Epithelial cell of esophagus (primary cell): ENCODE results near the gene AAMDC.

ENCODE experiments used
- DNase-seq: peaks from one replicate; pipeline ENCODE4 v3.0.0; 2010; ENCODE audit warnings: low read depth
- H3K4me3 ChIP-seq: 2 replicates; pipeline ENCODE4 v1.5.1; 2011; ENCODE audit warnings: mild to moderate bottlenecking, low read length, control low read depth
- CTCF ChIP-seq: IDR thresholded peaks from 2 replicates; pipeline ENCODE4 v1.5.1; 2011; ENCODE audit warnings: low read depth, mild to moderate bottlenecking, low read length, control low read depth, inconsistent platforms; ENCODE audit not compliant: insufficient read depth; ENCODE audit errors: missing control alignments

Gene AAMDC

DNA sequence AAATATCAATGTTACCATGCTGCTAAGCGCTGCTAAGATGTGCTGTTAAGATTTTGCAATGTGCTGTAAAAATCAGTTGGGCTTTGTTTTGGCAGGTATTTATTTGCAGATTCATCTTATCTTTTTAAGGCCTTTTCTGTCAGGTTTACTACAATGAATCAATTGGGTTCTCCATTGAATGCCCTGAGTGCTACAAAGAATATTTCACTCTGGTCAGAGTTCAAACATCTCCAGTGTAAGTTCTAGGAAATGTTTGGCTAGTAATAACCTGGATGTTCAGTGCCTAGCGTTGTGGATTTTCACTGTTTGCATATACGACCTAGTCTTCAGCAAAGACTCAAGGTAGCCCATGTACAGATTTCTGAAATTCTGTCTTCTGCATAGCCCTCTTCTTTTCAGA is 36.4 kb upstream of the AAMDC start:
- no peak for DNase-seq
- no peak for TF ChIP-seq CTCF
- no peak overlapping the region for H3K4me3 ChIP-seq

GRCh38 chr11:77789061-77789730 is 31.7 kb upstream of the AAMDC start:
- H3K4me3 ChIP-seq, result no peak overlapping the region
- no peak for DNase-seq
- no peak for TF ChIP-seq CTCF

- no peak overlapping the region for H3K4me3 ChIP-seq
- TF ChIP-seq CTCF, result no peak
- DNase-seq, result no peak
These were observed 31.0 kb upstream of the AAMDC start for GRCh38 chr11:77789731-77790476.

GRCh38 chr11:77791301-77791700 is 29.6 kb upstream of the AAMDC start:
- no peak for DNase-seq
- no peak overlapping the region for H3K4me3 ChIP-seq

GRCh38 chr11:77793972-77794371 is 27.0 kb upstream of the AAMDC start:
- H3K4me3 ChIP-seq, result no peak overlapping the region
- no peak for TF ChIP-seq CTCF
- DNase-seq, result no peak

More at GRCh38 chr11:77791301-77791700, 29.6 kb upstream of the AAMDC start:
- no peak for TF ChIP-seq CTCF

- H3K4me3 ChIP-seq, result no peak overlapping the region
- DNase-seq, result no peak
- no peak for TF ChIP-seq CTCF
These were observed 21.6 kb upstream of the AAMDC start for GRCh38 chr11:77799338-77799737.
